Adrenal gland (tissue), 12 donors: ENCODE measurements around the gene JAK3. TPM values are rescaled to one million over a fixed set of nuclear protein-coding genes. Genes with fewer than 3 reads are reported as not detected.

ENCODE experiments used
- DNase-seq, 7 donors: peaks; one replicate each; pipeline ENCODE4 v3.0.0-alpha.2; 2019 to 2020
- H3K27ac ChIP-seq, 5 donors: fragments of 200-600 bp; sonication (generic) in 4 of 5; 1 replicate in 3 of 5; 2 replicates in 2 of 5; pipeline versions ENCODE4 v1.5.1 to v1.8.0; 2016 to 2020; ENCODE audit warnings: mild to moderate bottlenecking in 1 of 5
- H3K27me3 ChIP-seq: fragments of 200-600 bp; 2 replicates; pipeline ENCODE4 v1.8.0; 2021
- H3K36me3 ChIP-seq, 2 donors: fragments of 200-600 bp; replicated peaks in 1 of 2; 1 replicate in 1 of 2; 2 replicates in 1 of 2; pipeline versions ENCODE4 v1.5.1 to v1.8.0; 2018 to 2022
- H3K4me1 ChIP-seq, 2 donors: fragments of 200-600 bp; replicated peaks in 1 of 2; 1 replicate in 1 of 2; 2 replicates in 1 of 2; pipeline versions ENCODE4 v1.5.1 to v1.8.0; 2018 to 2021
- H3K4me3 ChIP-seq, 4 donors: fragments of 200-600 bp; sonication (generic) in 3 of 4; one replicate each; pipeline ENCODE4 v1.5.1; 2016 to 2018
- H3K9me3 ChIP-seq, 3 donors: fragments of 200-600 bp; sonication (generic) in 1 of 3; replicated peaks in 1 of 3; 1 replicate in 2 of 3; 2 replicates in 1 of 3; pipeline versions ENCODE4 v1.5.1 to v1.8.0; 2016 to 2021
- CTCF ChIP-seq, 6 experiments: fragments of 450-650 bp in 4 of 6; fragments of 200-600 bp in 2 of 6; sonication (generic) in 1 of 6; IDR thresholded peaks; 1 replicate in 5 of 6; 2 replicates in 1 of 6; pipeline versions ENCODE4 v1.5.1 to v1.8.0; 2016 to 2021; ENCODE audit warnings: antibody characterized with exemption in 6 of 6, mild to moderate bottlenecking in 2 of 6, moderate library complexity in 1 of 6
- POLR2A ChIP-seq, 2 donors: fragments of 450-650 bp; IDR thresholded peaks; one replicate each; pipeline ENCODE4 v1.6.1; 2017; ENCODE audit warnings: antibody characterized with exemption in 2 of 2, mild to moderate bottlenecking in 2 of 2, moderate library complexity in 1 of 2
- WGBS, 4 donors: extraction: QIAGEN DNeasy Blood & Tissue Kit in 2 of 4; methylation state at CpG; one replicate each; pipeline versions ENCODE4 v1.1.5 to v1.1.7; 2013 to 2017; 5-methylcytosine and 5-hydroxymethylcytosine counted together
- intact Hi-C, 2 donors: fragments of 100-400 bp; cut with DNase I; formaldehyde crosslinking; loops; one replicate each; pipeline versions ENCODE4 v1.14.1 to v1.15.0; 2022 to 2023
- polyA plus RNA-seq, 3 donors: library from polyadenylated mRNA; stranded (reverse); fragments of 200-250 nt in 2 of 3; fragments of 350-450 nt in 1 of 3; fragmentation: Illumina TruSeq in 1 of 3; extraction: RNeasy Lipid Tissue Mini Kit (QIAGEN cat#74804) in 1 of 3; gene quantifications; one replicate each; pipeline ENCODE4 v1.2.3, GENCODE V29; 2013 to 2014
- total RNA-seq, 9 donors: library from RNA; depleted of rRNA in 4 of 9; stranded (reverse); fragments of >200 nt in 4 of 9; fragments of 120-200 nt in 1 of 9; fragmentation: NEBNext Ultra II Directional in 1 of 9; extraction: Animal tissue kit (Norgen Biotek cat#: 25700) in 1 of 9; gene quantifications; one replicate each; pipeline versions ENCODE4 v1.1.0 to v1.2.4, GENCODE V29; 2013 to 2023
- donor health status: healthy with polysubstance abuse.
- donor health status: Bipolar disorder and iron deficiency.
- donor health status: DM: yes; HTN: yes; CAD: no.
- donor health status: DM: no; HTN: no; CAD: no.
- donor health status: DM: no; HTN: no; CAD: no.
- donor health status: DM: yes; HTN: yes; CAD: no.

Gene JAK3
- total and polyA plus RNA-seq, 12 donors: 1.8 to 15.5 (median 7.9) TPM

- WGBS, 4 donors: 69 to 82% (median 80%) methylated on average over 6 to 8 of the region's 8 CpGs
- Histone ChIP-seq H3K27me3 (no peaks in the 10 kb centered on the region), H3K9me3 (no peaks in the 10 kb centered on the region), H3K4me1 (no peaks in the 10 kb centered on the region), H3K27ac (no peak overlapping the region), H3K36me3 (peaks cover 0 to 21% of the 10 kb centered on the region in 2 donors), H3K4me3 (no peak overlapping the region)
- no peak for DNase-seq
- intact Hi-C loops: no loop called here
- TF ChIP-seq POLR2A (IDR thresholded peaks at IDR 0.05): no peak
Observed at GRCh38 chr19:17835182-17836006, 12.4 kb downstream of the JAK3 start.

- Histone ChIP-seq H3K4me3 (no peak overlapping the region), H3K27ac (no peak overlapping the region), H3K36me3 (peaks cover 0 to 21% of the 10 kb centered on the region in 2 donors), H3K27me3 (no peaks in the 10 kb centered on the region), H3K4me1 (no peaks in the 10 kb centered on the region), H3K9me3 (no peaks in the 10 kb centered on the region)
- 71 to 88% (median 84%) methylated on average over 8 to 27 of the region's 27 CpGs for WGBS, 4 donors
- intact Hi-C loops: no loop called here
- no peak for DNase-seq
- no peak for TF ChIP-seq POLR2A (IDR thresholded peaks at IDR 0.05)
- no peak for TF ChIP-seq CTCF (IDR thresholded peaks at IDR 0.05)
Observed at GRCh38 chr19:17834350-17835181, 13.2 kb downstream of the JAK3 start.

- intact Hi-C loops: no loop called here
- TF ChIP-seq POLR2A (IDR thresholded peaks at IDR 0.05) (no peak), CTCF (IDR thresholded peaks at IDR 0.05) (no peak)
- 81 to 91% (median 86%) methylated on average over 7 to 17 of the region's 17 CpGs for WGBS, 4 donors
- no peaks in the 10 kb centered on the region for H3K9me3 ChIP-seq
- peaks cover 0 to 19% of the 10 kb centered on the region in 2 donors for H3K36me3 ChIP-seq
- H3K27me3 ChIP-seq: peaks cover 3% of the 10 kb centered on the region
- no peaks in the 10 kb centered on the region for H3K4me1 ChIP-seq
- no peak for DNase-seq
- H3K27ac ChIP-seq: no peak overlapping the region
- no peak overlapping the region for H3K4me3 ChIP-seq
Observed at GRCh38 chr19:17832443-17833208, 15.2 kb downstream of the JAK3 start.

- Histone ChIP-seq H3K36me3 (peaks cover 0 to 18% of the 10 kb centered on the region in 2 donors), H3K4me1 (no peaks in the 10 kb centered on the region), H3K27me3 (peaks cover 3% of the 10 kb centered on the region), H3K27ac (no peak overlapping the region), H3K4me3 (no peak overlapping the region), H3K9me3 (no peaks in the 10 kb centered on the region)
- TF ChIP-seq POLR2A (IDR thresholded peaks at IDR 0.05): no peak
- no peak for TF ChIP-seq CTCF (IDR thresholded peaks at IDR 0.05)
- DNase-seq: no peak
- 55 to 79% (median 64%) methylated on average over 21 to 25 of the region's 25 CpGs for WGBS, 4 donors
- intact Hi-C loops: no loop called here
Observed at GRCh38 chr19:17831419-17831888, 16.3 kb downstream of the JAK3 start.
